GM04504 (cell line): ENCODE results near the gene OPCML.

ENCODE experiments used
- DNase-seq: peaks from one replicate; pipeline ENCODE4 v3.0.0-alpha.2; 2012; ENCODE audit warnings: low read depth

The OPCML gene

DNA sequence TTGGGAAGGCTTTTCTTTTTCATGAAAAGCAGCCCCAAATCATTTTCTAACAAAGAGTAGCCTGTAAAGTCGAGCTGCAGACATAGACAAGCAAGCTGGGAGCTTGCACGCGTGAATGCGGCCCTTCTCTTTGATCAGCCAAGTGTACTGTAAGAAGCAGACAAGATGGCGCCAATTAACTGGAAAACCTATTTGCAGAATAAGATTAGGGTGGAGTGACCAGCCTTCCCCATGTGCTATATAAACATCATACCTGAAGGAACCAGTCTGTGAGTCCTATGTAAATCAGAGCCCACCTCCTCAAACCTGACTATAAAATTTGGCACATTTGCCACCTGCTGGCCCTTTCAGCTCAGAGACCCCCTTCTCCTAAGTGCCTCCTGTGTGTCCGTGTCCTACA lies 982.7 kb downstream of the OPCML start:
- DNase-seq, result no peak

- no peak for DNase-seq
Observed at GRCh38 chr11:132549001-132549400, 983.3 kb downstream of the OPCML start.

GRCh38 chr11:132544007-132544406 lies 988.3 kb downstream of the OPCML start:
- DNase-seq, result no peak

- no peak for DNase-seq
Observed at GRCh38 chr11:132541794-132542193, 990.5 kb downstream of the OPCML start.

DNA sequence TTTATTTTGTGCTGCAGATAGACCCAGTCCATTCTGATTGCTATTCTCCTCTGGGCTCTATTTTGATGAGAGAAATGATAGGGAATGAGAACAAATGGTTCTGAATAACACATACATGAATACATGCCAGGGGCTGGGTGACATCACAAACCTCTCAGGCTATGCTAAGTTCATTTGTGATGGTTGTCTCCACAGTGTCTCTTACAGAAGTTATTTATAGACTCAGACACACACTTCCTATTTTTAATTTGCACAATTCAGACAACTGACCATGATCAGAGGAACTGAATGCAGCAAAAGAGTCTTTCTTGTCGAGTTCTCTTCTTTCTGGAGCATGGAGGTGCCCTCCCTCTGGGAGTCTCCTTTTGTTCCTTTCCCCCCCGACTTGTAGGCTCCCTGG lies 991.7 kb downstream of the OPCML start:
- DNase-seq, result no peak

GRCh38 chr11:132539590-132540368 lies 992.5 kb downstream of the OPCML start:
- DNase-seq, result no peak

DNA sequence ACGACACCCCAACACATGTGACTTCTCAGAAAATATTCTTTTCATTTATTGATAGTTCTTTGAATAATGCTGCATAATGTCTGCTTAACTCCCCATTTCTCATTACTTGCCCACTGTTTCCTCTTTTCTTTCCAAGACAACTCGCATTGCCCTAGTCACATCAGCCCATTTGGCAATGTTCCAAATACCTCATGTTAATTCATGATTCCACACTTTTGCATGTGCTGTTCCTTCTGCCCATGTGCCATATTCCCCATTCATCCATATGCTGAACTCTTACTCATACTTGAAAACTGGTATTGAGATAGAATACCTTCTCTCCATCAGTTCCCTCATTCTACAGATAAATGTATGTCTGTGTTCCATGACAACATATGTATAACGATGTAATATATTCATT lies 993.7 kb downstream of the OPCML start:
- DNase-seq, result no peak

- no peak for DNase-seq
Observed at GRCh38 chr11:132535830-132536229, 996.5 kb downstream of the OPCML start.

DNA sequence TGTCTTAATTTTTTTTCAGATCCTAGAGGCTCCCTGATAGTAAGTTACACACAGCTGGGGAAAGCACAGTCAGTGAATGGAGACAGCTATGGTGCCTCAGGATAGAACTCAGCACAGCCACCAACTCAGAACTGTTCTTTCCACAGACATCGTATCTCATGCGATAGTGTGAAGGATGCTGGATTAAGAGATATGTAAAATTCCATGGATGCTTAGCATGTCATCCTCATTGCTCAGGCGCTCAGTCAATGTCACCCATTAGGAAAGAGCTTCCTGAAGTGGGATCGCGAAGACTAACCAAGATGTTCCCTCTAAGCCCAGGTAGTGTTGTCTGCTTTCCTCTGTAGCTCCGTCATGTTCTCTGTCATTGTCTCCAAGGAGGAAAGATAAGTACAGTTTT lies 1000.4 kb downstream of the OPCML start:
- no peak for DNase-seq

DNA sequence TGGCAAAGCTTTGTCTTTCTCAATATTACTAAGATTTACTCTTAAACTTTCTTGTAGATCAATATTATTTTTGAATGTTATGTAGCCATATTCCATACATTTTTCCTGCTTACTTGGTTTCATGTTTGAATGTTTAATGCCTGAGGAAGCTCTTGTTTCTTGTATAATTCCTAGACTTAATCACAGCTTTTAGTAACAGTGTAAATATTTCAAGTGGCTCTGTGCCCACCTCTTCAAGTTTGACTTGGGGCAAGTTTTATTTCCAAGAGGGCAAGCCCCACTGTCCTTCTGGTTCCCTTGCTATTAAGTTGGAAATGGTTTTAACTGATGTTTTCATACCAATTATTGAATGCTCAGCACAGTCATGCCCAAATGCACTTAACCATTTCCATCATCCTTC lies 1004.1 kb downstream of the OPCML start:
- no peak for DNase-seq

DNA sequence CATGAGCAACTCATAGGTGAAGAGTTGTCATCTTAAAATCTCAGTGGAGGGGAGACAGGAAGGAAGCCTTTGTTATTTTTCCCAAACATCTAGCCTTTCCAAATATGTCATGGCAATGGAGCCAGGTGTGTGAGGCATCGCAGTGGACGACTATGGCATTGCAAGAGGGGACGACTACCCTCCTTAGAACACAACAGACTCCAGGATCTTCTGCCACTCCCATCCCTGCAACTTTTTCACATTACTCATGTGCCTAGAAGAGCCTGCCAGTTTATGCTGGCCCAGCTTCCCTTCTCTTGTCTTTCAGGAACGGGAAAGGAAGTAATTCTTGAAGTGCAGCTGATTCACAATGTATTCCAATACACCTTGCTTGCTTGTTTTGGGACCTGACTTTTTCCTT lies 1008.4 kb downstream of the OPCML start:
- no peak for DNase-seq

GRCh38 chr11:132520199-132520598 lies 1012.1 kb downstream of the OPCML start:
- peak; percentile 32 for DNase-seq

GRCh38 chr11:132519241-132519815 lies 1013.0 kb downstream of the OPCML start:
- DNase-seq, result peak; percentile 42

DNA sequence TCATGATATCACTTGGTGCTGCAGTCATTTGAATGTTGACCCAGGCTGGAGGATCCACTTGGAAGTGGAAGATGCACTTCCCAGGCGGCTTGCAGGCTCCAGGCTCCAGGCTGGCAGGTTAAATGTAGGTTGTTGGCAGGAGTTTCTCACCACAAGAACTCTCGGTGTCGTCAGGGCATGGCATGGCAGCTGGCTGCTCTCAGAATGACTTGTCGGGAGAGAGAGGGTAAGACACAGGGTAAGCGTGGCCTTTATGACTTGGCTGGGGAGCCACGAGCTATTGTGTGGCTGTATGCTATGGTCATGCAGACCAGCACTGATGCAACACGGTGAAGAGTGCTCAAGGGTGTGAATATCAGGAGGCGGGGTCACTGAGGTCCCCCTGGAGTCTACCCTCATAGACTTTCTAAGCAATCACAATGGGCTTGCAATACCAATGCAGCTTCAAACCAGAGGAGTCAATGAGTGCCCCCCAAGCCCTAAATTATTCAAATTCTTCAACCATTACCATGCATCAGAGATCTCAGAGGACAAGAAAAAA lies 1027.7 kb downstream of the OPCML start:
- DNase-seq, result no peak

DNA sequence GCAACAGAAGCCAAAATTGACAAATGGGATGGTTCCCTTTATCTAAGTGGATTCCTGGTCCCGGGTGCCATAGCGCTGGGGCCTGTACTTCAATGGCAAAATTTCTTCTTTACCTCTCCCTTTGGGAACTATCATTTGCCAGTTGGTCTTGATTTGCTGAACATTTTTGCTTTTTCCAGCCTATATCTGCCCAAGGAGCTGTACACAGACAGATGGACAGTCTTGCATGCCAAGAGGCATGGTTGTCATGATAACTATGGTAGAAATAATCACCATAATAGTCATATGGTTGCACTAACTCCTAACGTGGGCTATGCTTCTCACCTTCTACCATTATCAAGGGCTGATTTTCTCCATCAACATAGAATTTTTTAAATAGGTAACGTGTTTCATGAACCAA lies 1030.9 kb downstream of the OPCML start:
- DNase-seq, result no peak

DNA sequence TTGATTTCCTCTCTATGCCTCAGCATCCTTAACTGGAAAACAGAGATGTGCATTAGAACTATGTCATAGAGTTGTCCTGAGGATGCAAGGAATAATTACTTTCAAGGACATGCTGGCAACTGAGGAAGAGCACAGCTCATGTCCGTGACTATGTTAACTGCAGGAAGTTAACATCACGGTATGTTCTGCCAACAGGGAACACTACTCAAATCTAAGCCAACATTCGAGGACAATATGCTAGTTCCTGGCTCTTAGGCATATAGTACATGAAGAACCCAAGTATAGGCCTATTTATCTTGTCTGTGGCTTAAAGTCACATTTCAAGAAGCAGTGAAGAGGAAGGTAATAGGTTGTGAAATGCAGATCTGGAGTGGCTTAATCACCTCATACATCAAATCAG lies 1032.6 kb downstream of the OPCML start:
- no peak for DNase-seq

DNA sequence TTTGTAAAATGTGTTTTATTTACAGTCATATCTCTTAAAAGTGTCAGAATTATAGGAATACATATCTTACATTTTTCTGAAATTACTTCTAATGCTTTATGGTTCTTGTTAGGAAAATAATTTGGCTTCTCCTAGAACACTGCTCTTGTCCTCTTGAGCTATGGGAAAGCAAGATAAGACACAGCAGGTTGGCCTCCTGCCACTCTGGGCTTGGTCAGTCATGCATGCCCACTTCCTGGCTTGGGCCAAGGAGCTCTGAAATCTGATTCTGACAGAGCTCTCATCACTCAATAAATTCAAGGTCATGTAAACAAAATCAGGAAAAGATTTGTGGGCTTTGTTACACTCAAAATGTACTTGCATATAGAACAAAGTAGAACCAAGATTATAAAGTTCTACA lies 1036.0 kb downstream of the OPCML start:
- no peak for DNase-seq

- DNase-seq, result no peak
Observed at GRCh38 chr11:132493801-132494200, 1038.5 kb downstream of the OPCML start.

DNA sequence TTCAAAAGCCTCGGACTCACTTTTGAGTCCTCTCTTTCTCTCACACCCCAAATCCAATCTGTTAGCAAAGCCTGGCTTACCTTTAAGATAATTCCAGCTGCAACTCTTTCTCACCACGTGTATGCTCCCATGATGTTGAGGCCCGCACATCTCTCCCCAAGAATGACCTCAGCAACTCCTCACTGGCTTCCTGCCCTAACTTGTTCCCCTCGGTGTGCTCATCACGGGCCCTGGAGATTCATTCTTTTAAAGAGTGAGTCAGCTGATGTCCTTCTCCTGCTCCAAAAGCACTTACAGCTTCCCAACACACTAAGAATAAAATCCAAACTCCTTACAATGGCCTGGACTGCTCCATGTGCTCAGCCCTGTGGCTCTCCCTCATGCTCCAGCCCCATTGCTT lies 1041.3 kb downstream of the OPCML start:
- peak; percentile 60 for DNase-seq

- DNase-seq, result no peak
Observed at GRCh38 chr11:132486060-132486459, 1046.2 kb downstream of the OPCML start.

- DNase-seq, result no peak
Observed at GRCh38 chr11:132475026-132475425, 1057.3 kb downstream of the OPCML start.

- DNase-seq, result peak; percentile 52
Observed at GRCh38 chr11:132472411-132473172, 1059.7 kb downstream of the OPCML start.

DNA sequence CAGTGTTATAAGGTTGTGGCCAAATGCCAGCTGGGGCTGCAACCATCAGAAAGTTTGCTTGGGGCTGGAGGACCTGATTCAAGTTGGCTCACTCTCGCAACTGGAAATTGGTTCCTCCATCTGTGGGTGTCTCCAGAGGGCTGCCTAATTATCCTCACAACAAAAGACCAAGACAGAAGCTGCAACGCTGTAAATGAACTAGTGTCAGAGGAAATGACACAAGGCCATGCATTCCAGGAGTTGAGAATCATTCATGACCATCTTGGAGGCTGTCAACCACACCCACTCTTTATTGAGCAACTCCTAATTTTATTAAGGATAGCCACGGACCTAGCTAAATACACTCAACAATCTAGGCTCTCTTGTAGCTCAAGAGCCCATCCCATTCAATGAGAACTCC lies 1060.8 kb downstream of the OPCML start:
- peak; percentile 80 for DNase-seq
